Endothelial cell of umbilical vein (primary cell): ENCODE data around the gene GRIK3. TPM values are rescaled to one million over a fixed set of nuclear protein-coding genes. Genes with fewer than 3 reads are reported as not detected.

Source experiments
- BruUV-seq: library from RNA; stranded (reverse); fragments of 400-500 nt; replicated peaks from 2 replicates; lab custom pipeline; 2021; lab: Mats Ljungman, UMichigan
- CTCF ChIA-PET: fragments of 300-600, 350-600 bp; sonication (Branson Sonifier 250); formaldehyde crosslinking; loops from one replicate; lab custom pipeline; 2021; ENCODE audit warnings: antibody characterized with exemption, inconsistent platforms; lab: Charles Lee
- POLR2A ChIA-PET: fragments of 300-600, 350-600 bp; sonication (Branson Sonifier 250); formaldehyde crosslinking; loops from one replicate; lab custom pipeline; 2021; ENCODE audit warnings: antibody characterized with exemption, inconsistent platforms; lab: Charles Lee
- DNase-seq: peaks from one replicate; pipeline ENCODE4 v3.0.0-alpha.2; 2011; ENCODE audit warnings: low read depth, low spot score
- FAIRE-seq: peaks from 2 replicates; lab custom pipeline; 2011; peaks lifted over from hg19 to GRCh38; lab: Jason Lieb, UNC
- H2AFZ ChIP-seq: 2 replicates; pipeline ENCODE4 v1.6.0; 2012; ENCODE audit warnings: low read depth, low read length, control low read depth, inconsistent platforms
- H3K27ac ChIP-seq: 2 replicates; pipeline ENCODE4 v1.5.1; 2011; ENCODE audit warnings: low read depth, mild to moderate bottlenecking, control low read depth, low read length, moderate library complexity; ENCODE audit not compliant: insufficient read depth
- H3K27me3 ChIP-seq, 2 experiments: 2 replicates each; pipeline versions ENCODE4 v1.6.0 to v1.6.1; 2011; ENCODE audit warnings: low read length in 2 of 2, mixed read lengths in 1 of 2; ENCODE audit not compliant: control insufficient read depth in 2 of 2, insufficient read depth in 2 of 2
- H3K36me3 ChIP-seq, 2 experiments: 2 replicates in 1 of 2; 3 replicates in 1 of 2; pipeline ENCODE4 v1.5.1; 2011; ENCODE audit warnings: low read length in 2 of 2, mild to moderate bottlenecking in 1 of 2, moderate library complexity in 1 of 2; ENCODE audit not compliant: control insufficient read depth in 2 of 2, insufficient read depth in 2 of 2; ENCODE audit errors: extremely low read depth in 1 of 2
- H3K4me1 ChIP-seq: 3 replicates; pipeline ENCODE4 v1.5.1; 2011; ENCODE audit warnings: mild to moderate bottlenecking, low read length; ENCODE audit not compliant: control insufficient read depth, insufficient read depth; ENCODE audit errors: extremely low read depth
- H3K4me2 ChIP-seq: 2 replicates; pipeline ENCODE4 v1.6.1; 2011; ENCODE audit warnings: low read length, control low read depth, mixed read lengths; ENCODE audit not compliant: insufficient read depth
- H3K4me3 ChIP-seq, 3 experiments: fragments of 200-600 bp in 1 of 3; sonication (generic), shearing (Covaris generic) in 1 of 3; replicated peaks in 1 of 3; 2 replicates each; pipeline ENCODE4 v1.5.1; 2011 to 2016; ENCODE audit warnings: control low read depth in 3 of 3, low read length in 3 of 3, mild to moderate bottlenecking in 2 of 3, inconsistent platforms in 1 of 3, low read depth in 1 of 3, moderate library complexity in 1 of 3; ENCODE audit not compliant: insufficient read depth in 1 of 3
- H3K79me2 ChIP-seq: 2 replicates; pipeline ENCODE4 v1.6.0; 2012; ENCODE audit warnings: low read length, inconsistent platforms; ENCODE audit not compliant: control insufficient read depth, insufficient read depth
- H3K9ac ChIP-seq: replicated peaks from 2 replicates; pipeline ENCODE3; 2011; ENCODE audit warnings: low read length, control low read depth; ENCODE audit not compliant: insufficient read depth; ENCODE audit errors: extremely low read depth
- H3K9me1 ChIP-seq: replicated peaks from 3 replicates; pipeline ENCODE4 v1.6.0; 2011; ENCODE audit warnings: mild to moderate bottlenecking, low read length; ENCODE audit not compliant: control insufficient read depth, insufficient read depth; ENCODE audit errors: extremely low read depth
- H3K9me3 ChIP-seq: replicated peaks from 2 replicates; pipeline ENCODE4 v1.5.1; 2012; ENCODE audit warnings: low read length, inconsistent platforms; ENCODE audit not compliant: control insufficient read depth, insufficient read depth
- H4K20me1 ChIP-seq: replicated peaks from 2 replicates; pipeline ENCODE3; 2011; ENCODE audit warnings: mild to moderate bottlenecking, low read length; ENCODE audit not compliant: control insufficient read depth, insufficient read depth; ENCODE audit errors: extremely low read depth
- CTCF ChIP-seq, 2 donors: IDR thresholded peaks; 1 replicate in 1 of 2; 2 replicates in 1 of 2; pipeline ENCODE4 v1.5.1; 2011; ENCODE audit warnings: low read length in 2 of 2, mild to moderate bottlenecking in 2 of 2, moderate library complexity in 2 of 2, control low read depth in 1 of 2, inconsistent platforms in 1 of 2, low read depth in 1 of 2; ENCODE audit not compliant: insufficient read depth in 1 of 2; ENCODE audit errors: extremely low read depth in 1 of 2
- EZH2 ChIP-seq: IDR thresholded peaks from 2 replicates; pipeline ENCODE4 v1.6.1; 2012; ENCODE audit warnings: borderline replicate concordance, low read depth, mild to moderate bottlenecking, moderate library complexity, low read length, inconsistent platforms; ENCODE audit not compliant: severe bottlenecking
- FOS ChIP-seq: IDR thresholded peaks from 2 replicates; pipeline ENCODE4 v1.6.1; 2011; ENCODE audit warnings: mild to moderate bottlenecking, low read length, moderate library complexity, borderline replicate concordance; ENCODE audit not compliant: insufficient read depth
- GATA2 ChIP-seq: IDR thresholded peaks from 2 replicates; pipeline ENCODE4 v1.7.0; 2011; ENCODE audit warnings: low read depth, mild to moderate bottlenecking, moderate library complexity, mixed read lengths, low read length; ENCODE audit not compliant: insufficient read length, insufficient read depth
- JUN ChIP-seq: IDR thresholded peaks from 2 replicates; pipeline ENCODE4 v1.6.1; 2011; ENCODE audit warnings: borderline replicate concordance, low read depth; ENCODE audit not compliant: insufficient read length, insufficient read depth
- MAX ChIP-seq: IDR thresholded peaks from 2 replicates; pipeline ENCODE4 v1.6.1; 2011; ENCODE audit not compliant: insufficient read depth, insufficient read length
- MYC ChIP-seq: IDR thresholded peaks from one replicate; pipeline ENCODE4 v1.6.1; 2011; ENCODE audit warnings: mild to moderate bottlenecking, low read depth, low read length
- POLR2A ChIP-seq: IDR thresholded peaks from 2 replicates; pipeline ENCODE4 v1.6.1; 2012; ENCODE audit warnings: low read depth, mild to moderate bottlenecking, control low read depth, low read length
- POLR2AphosphoS5 ChIP-seq: IDR thresholded peaks from 2 replicates; pipeline ENCODE4 v1.6.1; 2012; ENCODE audit warnings: low read depth, mild to moderate bottlenecking, control low read depth, low read length, moderate library complexity; ENCODE audit not compliant: insufficient read depth
- dilution Hi-C: fragments of 300-500 bp; cut with MboI; formaldehyde crosslinking; loops from one replicate; pipeline ENCODE4 v1.15.0; 2019; ENCODE audit warnings: low sequenced_read_pairs; ENCODE audit not compliant: extremely low pct_ligation_motif_present
- intact Hi-C: fragments of 100-400 bp; cut with micrococcal nuclease; formaldehyde crosslinking; loops from one replicate; pipeline ENCODE4 v1.10.0; 2022
- polyA plus RNA-seq, 4 experiments: library from polyadenylated mRNA; depleted of rRNA in 3 of 4; stranded (reverse) in 3 of 4; unstranded in 1 of 4; fragments of >200 nt; gene quantifications; 2 replicates each; pipeline versions ENCODE4 v1.2.1 to v1.2.3, GENCODE V29; 2011 to 2012; ENCODE audit warnings: missing spikeins in 1 of 4
- total RNA-seq: library from RNA; stranded (reverse); gene quantifications from 2 replicates; pipeline ENCODE4 v1.2.3, GENCODE V29; 2021

Gene GRIK3
- total and polyA plus RNA-seq, 2 donors (not counting 3 experiments of a cell fraction or from before 2014, with no cell fraction given) = not detected

GRCh38 chr1:36843027-36843426 lies 191.3 kb downstream of the GRIK3 start:
- intact Hi-C loops = no loop called here
- H3K4me3 ChIP-seq = no peak overlapping the region
- no peak for TF ChIP-seq POLR2A
- TF ChIP-seq CTCF (IDR thresholded peaks at IDR 0.05; ENCODE audit: extremely low read depth in 1 of 2, insufficient read depth in 1 of 2, low read depth in 1 of 2, low read length in 2 of 2) = no peak
- TF ChIP-seq GATA2 = no peak
- TF ChIP-seq MYC = no peak
- TF ChIP-seq JUN = no peak
- TF ChIP-seq MAX = no peak
- TF ChIP-seq EZH2 = no peak
- TF ChIP-seq FOS = no peak
- TF ChIP-seq POLR2AphosphoS5 = no peak
- CTCF ChIA-PET = no interaction called here
- H3K27me3 ChIP-seq = no peaks in the 10 kb centered on the region
- no peak for FAIRE-seq
- H2AFZ ChIP-seq = no peak overlapping the region
- no peaks in the 10 kb centered on the region for H3K79me2 ChIP-seq
- dilution Hi-C loops = no loop called here
- no peak overlapping the region for H3K9ac ChIP-seq
- H4K20me1 ChIP-seq = no peaks in the 10 kb centered on the region
- no TSS peak for BruUV-seq
- no peaks in the 10 kb centered on the region for H3K9me3 ChIP-seq
- POLR2A ChIA-PET = no interaction called here
- no peak overlapping the region for H3K4me2 ChIP-seq
- no peak for DNase-seq
- no peak overlapping the region for H3K27ac ChIP-seq
- H3K9me1 ChIP-seq = no peaks in the 10 kb centered on the region
- H3K4me1 ChIP-seq = no peaks in the 10 kb centered on the region
- H3K36me3 ChIP-seq = no peaks in the 10 kb centered on the region
